GM15510 (cell line): ENCODE data around the gene RIPK1.

Source experiments
- POLR2A ChIP-seq: IDR thresholded peaks from 3 replicates; pipeline ENCODE4 v1.6.1; 2011; ENCODE audit warnings: borderline replicate concordance; ENCODE audit not compliant: insufficient read length; ENCODE audit errors: extremely low read depth

The RIPK1 gene

DNA sequence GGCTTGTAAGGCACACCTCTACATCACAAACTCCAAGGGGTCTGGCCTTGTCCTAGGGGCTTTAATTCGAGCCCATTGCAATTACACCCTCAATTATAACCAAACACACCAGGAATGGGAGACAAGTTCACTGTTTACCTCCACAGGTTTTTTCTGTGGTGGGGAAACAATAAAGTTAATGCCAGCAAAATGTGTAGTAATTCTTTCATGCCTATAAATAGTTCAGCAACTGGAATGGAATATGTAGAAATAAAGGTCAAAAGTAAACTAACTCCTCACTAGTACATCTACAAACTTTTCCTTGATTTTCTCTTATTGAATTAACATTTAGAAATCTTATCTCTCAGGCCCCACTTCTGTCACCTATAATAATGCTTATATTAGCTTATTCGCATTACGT lies 27.1 kb upstream of the RIPK1 start:
- TF ChIP-seq POLR2A, result no peak

DNA sequence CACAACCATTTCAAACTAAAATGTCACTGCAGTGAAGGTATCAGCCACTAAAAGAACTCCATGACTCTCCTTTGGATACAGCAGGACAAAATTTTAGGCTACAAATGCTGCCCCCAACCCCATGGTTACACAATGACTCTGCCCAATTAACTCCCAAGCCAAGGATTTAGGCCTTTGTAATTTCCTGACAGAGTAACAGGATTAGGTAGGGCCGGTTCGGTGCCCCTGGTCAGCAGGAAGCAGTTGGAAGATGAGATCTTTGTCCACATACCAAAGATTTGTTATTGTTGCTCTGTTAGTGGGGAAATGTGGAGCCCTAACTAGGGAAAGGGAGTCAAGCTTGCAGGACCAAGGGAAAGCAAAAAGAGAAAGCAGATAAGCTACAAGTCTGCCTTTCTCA lies 26.7 kb upstream of the RIPK1 start:
- TF ChIP-seq POLR2A, result no peak

DNA sequence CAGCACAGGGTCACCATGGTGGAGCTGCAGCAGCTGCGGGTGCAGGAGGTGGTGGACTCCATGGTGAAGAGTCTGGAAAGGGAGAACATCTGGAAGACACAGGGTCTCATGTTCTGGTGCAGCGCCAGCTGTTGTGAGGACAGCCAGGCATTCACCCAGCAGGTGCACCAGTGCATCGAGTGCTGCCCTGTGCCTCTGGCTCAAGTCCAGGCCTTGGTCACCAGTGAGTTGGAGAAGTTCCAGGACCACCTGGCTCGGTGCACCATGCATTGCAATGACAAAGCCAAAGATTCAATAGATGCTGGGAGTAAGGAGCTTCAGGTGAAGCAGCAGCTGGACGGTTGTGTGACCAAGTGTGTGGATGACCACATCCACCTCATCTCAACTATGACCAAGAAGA lies 22.9 kb upstream of the RIPK1 start:
- no peak for TF ChIP-seq POLR2A

DNA sequence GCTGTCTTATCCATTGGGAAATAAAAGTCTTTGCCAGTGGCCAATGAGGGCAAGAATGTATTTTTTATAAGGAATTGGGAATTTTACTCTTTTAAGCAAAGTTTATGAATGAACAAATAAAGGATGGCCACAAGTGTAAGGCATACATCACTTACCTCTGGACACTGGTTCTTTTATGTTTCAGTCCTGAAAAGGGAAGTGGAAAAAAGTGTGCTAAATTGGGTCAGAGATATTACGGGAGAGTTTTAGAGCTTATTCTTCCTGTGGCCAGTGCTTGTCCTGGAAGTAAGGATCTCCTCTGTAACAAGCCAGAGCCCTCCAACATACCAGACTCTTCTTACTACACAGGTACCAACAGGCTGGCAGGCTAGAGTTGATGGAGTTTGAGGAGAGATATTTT lies 22.5 kb upstream of the RIPK1 start:
- no peak for TF ChIP-seq POLR2A

DNA sequence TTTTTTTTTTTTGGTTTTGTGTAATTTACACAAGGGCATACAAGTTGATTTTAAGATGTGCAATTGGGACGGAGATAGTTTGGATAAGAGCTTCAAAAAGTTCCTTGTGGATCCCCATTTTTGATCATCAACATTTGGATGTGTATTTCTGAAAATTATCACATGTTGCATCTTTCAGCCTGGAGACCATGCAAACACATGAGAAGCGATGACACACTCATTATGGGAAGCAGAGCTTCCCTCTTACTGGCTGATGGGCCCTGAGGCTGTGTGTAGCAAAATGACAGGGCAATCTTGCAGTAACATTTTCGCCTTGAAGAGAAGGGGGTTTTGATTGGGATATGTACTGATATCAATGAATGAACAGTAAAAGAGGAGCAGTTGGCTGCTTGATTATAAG lies 22.0 kb upstream of the RIPK1 start:
- TF ChIP-seq POLR2A, result no peak

DNA sequence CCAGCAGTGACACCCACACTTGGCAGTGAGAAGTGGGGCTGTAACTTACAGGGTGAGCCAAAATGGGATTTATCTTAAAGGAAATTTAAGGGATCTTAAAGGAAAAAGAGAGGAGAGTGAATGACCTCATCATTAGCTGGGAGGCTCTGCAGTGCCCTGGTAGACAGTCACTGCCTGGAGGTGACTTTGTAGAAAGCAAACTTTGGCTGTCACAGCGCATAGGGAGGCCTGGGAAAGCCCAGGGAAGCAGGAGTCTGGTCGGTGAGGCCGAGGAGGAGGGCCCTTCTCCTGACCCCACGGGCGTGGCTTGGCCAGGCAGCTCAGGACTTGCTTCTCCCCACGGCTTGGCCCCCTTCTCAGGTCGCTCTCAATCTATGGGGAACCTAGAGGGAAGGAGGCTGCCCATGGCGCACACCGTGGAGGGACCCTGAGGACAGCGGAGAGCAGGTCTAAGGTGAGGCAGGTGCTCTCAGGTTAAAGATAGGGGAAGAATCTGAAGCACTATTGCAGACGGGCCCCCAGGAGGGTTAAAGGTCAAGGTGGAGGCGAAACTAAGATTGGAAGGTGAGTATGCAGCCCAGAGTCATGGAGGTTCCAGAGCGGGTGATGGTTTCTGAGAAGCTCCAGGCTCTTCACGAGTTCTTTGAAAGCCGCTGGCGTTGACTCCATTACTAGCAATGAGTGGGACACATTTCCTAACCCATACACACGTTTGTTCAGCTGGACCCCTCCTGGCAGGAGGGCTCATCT lies 15.6 kb upstream of the RIPK1 start:
- TF ChIP-seq POLR2A, result no peak

DNA sequence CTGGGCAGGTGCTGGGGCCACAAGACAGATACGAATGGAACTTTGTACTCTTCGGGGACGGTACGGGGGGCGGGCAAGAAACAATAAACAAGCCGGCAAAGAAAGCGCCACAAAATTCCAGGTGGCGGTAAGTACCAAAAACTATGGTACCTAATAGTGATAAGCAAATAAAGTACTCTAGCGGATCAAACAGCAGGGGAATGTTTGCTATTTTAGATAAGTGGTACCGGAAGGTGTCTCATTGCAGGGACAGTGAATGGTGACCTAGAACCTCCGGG lies 15.1 kb upstream of the RIPK1 start:
- TF ChIP-seq POLR2A, result no peak

DNA sequence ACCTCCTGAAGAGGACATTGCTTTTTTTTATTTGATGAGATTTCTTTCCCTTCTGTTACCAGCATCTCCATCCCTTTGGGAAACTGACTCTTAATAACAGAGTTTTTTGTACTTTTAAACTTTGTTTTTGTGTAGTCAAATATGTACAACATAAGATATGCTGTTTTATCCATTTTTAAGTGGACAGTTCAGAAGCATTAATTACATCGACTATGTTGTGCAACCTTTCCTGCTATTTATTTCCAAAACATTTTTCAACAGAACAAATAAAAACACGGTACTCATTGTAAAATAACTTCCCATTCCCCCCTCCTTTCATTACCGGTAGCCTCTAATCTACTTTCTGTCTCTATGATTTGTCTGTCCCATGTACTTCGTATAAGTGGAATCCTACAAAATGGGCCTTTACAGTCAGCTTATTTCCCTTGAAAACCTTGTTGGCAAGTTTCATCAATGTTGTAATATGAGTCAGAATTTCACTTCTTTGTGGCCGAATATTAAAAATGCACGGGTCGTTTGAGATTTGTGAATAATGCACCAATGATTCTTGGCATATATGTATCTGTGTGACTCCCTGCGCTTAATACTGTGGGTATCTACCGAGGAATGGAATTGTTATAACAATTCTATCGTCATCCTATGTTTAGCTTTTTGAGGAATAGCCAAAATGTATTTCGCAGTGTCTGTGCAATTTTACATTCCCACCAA lies 11.1 kb upstream of the RIPK1 start:
- no peak for TF ChIP-seq POLR2A

DNA sequence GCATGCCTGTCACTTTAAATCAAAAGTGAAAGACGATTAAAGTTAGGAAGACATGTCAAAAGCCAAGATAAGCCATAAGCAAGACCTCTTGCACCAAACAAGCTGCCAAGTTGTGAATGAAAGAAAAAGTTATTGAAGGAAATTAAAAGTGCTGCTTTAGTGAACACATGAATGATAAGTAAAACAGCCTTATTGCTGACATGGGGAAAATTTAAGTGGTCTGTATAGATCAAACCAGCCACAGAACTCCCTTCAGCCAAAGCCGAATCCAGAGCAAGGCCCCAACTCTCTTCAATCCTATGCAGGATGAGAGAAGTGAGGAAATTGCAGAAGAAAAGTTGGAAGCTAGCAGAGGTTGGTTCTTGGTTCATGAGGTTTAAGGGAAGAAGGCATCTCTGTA lies 9.3 kb upstream of the RIPK1 start:
- TF ChIP-seq POLR2A, result no peak

DNA sequence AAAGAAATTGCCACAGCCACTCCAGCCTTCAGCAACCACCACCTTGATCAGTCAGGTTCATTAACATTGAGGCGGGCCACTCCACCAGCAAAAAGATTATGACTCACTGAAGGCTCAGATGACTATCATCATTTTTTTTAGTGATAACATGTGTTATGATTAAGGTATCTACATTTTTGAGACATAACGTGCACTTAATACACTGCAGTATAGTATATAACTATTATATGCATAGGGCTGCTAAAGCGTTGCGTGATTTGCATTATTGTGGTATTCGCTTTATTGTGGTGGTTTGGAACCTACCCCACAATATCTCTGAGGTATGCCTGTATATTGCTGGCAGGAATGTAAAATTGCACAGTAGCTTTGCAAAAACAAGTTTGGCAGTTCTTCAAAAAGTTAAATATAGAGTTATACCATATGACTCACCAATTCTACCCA lies 6.8 kb upstream of the RIPK1 start:
- TF ChIP-seq POLR2A, result no peak

DNA sequence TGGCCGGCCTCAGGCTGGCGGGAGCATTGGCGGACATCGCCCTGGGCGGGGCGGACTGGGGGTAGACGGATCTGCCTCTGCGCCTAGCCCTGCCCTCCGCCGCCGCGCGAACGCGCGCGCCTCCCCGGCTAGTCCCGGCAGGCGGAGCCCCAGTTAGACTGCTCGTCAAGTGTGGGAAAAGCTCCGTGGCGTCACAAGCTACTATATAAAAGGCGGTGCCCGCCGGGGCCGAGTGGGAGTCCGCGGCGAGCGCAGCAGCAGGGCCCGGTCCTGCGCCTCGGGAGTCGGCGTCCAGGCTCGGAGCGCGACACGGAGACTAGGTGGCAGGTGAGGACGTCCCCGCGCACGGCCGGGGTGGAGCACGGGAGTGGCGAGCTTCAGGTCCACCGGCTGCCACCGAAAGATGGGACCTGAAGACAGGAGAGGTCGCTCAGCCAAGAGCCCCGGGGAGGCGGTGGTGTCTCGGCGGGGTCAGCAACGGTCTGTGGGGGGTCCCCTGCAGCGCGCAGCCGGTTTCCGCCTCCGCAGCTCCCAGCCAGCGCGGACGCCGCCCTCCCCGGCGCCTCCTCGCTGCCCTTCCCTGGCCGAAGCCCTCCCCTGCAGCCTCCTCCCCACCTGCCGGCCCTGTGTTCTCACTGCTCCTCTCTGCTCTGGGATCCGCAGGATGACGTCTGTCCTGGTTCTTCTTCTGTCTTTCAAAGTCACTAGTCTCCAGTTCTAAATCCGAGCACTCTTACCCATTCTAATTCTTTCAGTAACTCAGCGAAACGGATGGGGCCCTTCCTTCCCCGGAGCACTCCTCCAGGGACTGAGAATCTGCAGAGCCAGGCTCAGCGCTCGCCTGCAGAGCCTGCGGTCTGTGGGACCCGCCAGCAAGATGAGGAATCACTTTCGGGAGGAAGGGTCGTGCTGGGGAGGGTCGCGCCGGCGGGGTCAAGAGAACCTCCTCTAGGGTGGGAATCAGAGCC lies 4.3 kb upstream of the RIPK1 start:
- peak; percentile 85 for TF ChIP-seq POLR2A

DNA sequence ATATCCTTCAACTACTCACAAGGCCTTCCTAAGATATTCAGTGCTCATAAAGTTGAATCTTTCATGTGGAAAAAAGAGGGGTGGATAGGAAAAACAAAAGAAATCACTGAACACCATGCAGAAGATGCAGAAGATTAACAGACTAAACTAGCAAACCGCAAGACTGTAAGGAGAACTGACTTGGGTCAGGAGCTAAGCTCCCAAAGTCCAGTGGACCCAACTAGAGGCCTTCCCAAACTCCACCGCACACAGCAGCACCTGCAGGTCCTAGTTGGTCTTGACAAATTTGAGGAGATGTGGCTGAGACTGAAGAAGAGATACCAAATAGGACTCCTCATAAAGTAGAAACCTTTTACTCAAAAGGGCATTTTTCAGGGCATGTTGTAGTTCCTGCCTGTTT lies 3.3 kb downstream of the RIPK1 start:
- TF ChIP-seq POLR2A, result no peak

DNA sequence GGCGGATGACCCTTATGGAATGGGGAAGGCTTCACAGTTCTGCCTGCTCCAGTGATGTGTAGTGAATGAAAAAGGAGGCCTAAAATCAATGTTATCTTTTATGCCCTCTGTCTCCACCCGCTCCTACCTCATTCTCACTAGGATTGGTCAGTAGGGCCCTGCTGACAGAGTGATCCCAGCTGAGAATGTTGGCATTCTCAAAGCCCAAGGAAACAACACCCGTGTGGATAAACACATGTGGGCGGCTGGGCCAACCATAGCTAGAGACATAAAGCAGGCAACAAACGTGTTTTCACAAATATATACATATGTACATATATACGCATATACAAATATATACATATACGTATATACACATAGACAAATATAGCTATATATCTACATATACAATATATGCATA lies 4.5 kb downstream of the RIPK1 start:
- no peak for TF ChIP-seq POLR2A

DNA sequence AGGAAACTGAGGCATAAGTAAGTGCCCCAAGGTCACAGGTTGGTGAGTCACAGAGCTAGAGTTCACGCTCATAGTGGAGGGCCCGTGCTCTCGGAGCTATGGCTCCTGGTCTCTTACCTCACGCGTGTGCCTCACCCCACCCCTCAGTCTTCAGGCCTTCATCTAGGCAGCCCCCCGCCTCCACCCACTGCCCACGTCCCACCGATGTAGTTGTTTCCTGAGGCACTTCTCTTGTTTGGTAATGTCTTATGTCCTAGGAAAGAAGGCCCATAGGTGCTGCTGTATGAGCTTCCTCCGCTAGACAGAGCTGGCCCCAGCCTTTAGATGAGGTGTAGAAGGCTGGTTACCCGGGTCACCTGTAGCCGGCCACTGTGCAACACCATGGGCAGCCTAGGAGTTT lies 5.1 kb downstream of the RIPK1 start:
- TF ChIP-seq POLR2A, result no peak

DNA sequence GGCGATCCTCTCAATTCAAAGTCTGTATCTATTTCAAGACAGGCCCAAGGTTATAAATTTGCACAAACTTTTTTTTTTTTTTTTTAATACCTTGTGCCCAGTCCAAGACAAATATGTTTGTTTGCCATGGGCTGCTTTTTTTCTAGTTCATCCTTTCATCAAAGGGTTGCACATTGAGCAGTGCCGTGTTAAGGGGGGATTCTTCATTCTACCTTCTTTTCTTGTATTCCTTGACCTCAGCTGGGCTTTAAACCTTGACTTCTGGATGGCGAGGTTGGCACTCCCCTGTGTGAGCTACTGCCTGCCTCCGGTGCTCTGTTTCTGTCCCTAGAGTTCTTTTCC lies 7.4 kb downstream of the RIPK1 start:
- no peak for TF ChIP-seq POLR2A
